ENCODE results near the gene CXCR4. TPM values are rescaled to one million over a fixed set of nuclear protein-coding genes. Genes with fewer than 3 reads are reported as not detected.

Gene CXCR4
- total and polyA plus RNA-seq, 7 donors = 5.0 to 255 (median 6.6) TPM

GRCh38 chr2:136154384-136154783 is 36.4 kb upstream of the CXCR4 start:
- Histone ChIP-seq H3K9me3 (no peaks in the 10 kb centered on the region), H3K36me3 (no peaks in the 10 kb centered on the region), H3K27me3 (no peaks in the 10 kb centered on the region), H3K27ac (no peak overlapping the region), H3K4me3 (no peak overlapping the region), H3K4me1 (peaks cover 0 to 9% (median 0%) of the 10 kb centered on the region in 4 donors)
- intact Hi-C loops (cut with DNase I) = no loop called here
- TF ChIP-seq POLR2AphosphoS5 (IDR thresholded peaks at IDR 0.05) (no peak), EP300 (IDR thresholded peaks at IDR 0.05) (no peak), POLR2A (IDR thresholded peaks at IDR 0.05) (no peak), CTCF (IDR thresholded peaks at IDR 0.05) (no peak)
- 82 to 86% methylated on average over 4 of the region's 4 CpGs for WGBS, 2 donors
- no peak for DNase-seq

GRCh38 chr2:136151021-136151971 is 33.3 kb upstream of the CXCR4 start:
- WGBS, 2 donors = 84 to 86% methylated on average over 7 of the region's 7 CpGs

GRCh38 chr2:136149011-136149410 is 31.1 kb upstream of the CXCR4 start:
- H3K27ac ChIP-seq = no peak overlapping the region
- intact Hi-C loops (cut with DNase I) = no loop called here
- no peak overlapping the region for H3K4me3 ChIP-seq
- no peaks in the 10 kb centered on the region for H3K9me3 ChIP-seq
- 57 to 71% methylated on average over 1 of the region's 1 CpG for WGBS, 2 donors
- TF ChIP-seq POLR2A (IDR thresholded peaks at IDR 0.05) (no peak), POLR2AphosphoS5 (IDR thresholded peaks at IDR 0.05) (no peak), CTCF (IDR thresholded peaks at IDR 0.05) (no peak), EP300 (IDR thresholded peaks at IDR 0.05) (no peak)
- no peak for DNase-seq
- no peaks in the 10 kb centered on the region for H3K27me3 ChIP-seq
- no peaks in the 10 kb centered on the region for H3K36me3 ChIP-seq
- no peaks in the 10 kb centered on the region for H3K4me1 ChIP-seq

More at GRCh38 chr2:136151021-136151971, 33.3 kb upstream of the CXCR4 start:
- Histone ChIP-seq H3K27me3 (no peaks in the 10 kb centered on the region), H3K36me3 (no peaks in the 10 kb centered on the region), H3K4me3 (no peak overlapping the region), H3K27ac (no peak overlapping the region), H3K4me1 (no peaks in the 10 kb centered on the region), H3K9me3 (no peaks in the 10 kb centered on the region)
- intact Hi-C loops (cut with DNase I) = no loop called here
- TF ChIP-seq POLR2AphosphoS5 (IDR thresholded peaks at IDR 0.05) (no peak), POLR2A (IDR thresholded peaks at IDR 0.05) (no peak), CTCF (IDR thresholded peaks at IDR 0.05) (no peak), EP300 (IDR thresholded peaks at IDR 0.05) (no peak)
- no peak for DNase-seq

GRCh38 chr2:136146564-136146963 is 28.6 kb upstream of the CXCR4 start:
- Histone ChIP-seq H3K4me3 (no peak overlapping the region), H3K27me3 (no peaks in the 10 kb centered on the region), H3K36me3 (no peaks in the 10 kb centered on the region), H3K4me1 (no peaks in the 10 kb centered on the region), H3K27ac (no peak overlapping the region), H3K9me3 (no peaks in the 10 kb centered on the region)
- DNase-seq = no peak
- intact Hi-C loops (cut with DNase I) = no loop called here
- TF ChIP-seq CTCF (IDR thresholded peaks at IDR 0.05) (no peak), EP300 (IDR thresholded peaks at IDR 0.05) (no peak), POLR2A (IDR thresholded peaks at IDR 0.05) (no peak), POLR2AphosphoS5 (IDR thresholded peaks at IDR 0.05) (no peak)

All from sigmoid colon (tissue), 7 donors.